SK-N-SH treated with all-trans-retinoic acid at 6 μM for 48 hours (cell line): ENCODE results near the gene TRPM1.

Experiments used
- ATAC-seq: fragments of 200-7000 bp; cut with Tn5 transposase; 3 replicates; pipeline ENCODE4 v1.9.1; 2020; ENCODE audit warnings: mild to moderate bottlenecking, moderate library complexity
- ARNTL ChIP-seq: fragments of 450-650 bp; formaldehyde crosslinking; IDR thresholded peaks from 2 replicates; pipeline ENCODE4 v1.5.0; 2020; ENCODE audit warnings: low read depth, mild to moderate bottlenecking, moderate library complexity, borderline replicate concordance
- ESRRG ChIP-seq: fragments of 250-450 bp; sonication (Bioruptor Pico); IDR thresholded peaks from 2 replicates; pipeline ENCODE4 v1.6.1; 2021; ENCODE audit warnings: mild to moderate bottlenecking
- GLIS3 ChIP-seq: fragments of 250-450 bp; sonication (Bioruptor Pico); IDR thresholded peaks from 2 replicates; pipeline ENCODE4 v1.5.0; 2020; ENCODE audit warnings: mild to moderate bottlenecking, moderate library complexity
- OSR1 ChIP-seq: fragments of 250-450 bp; sonication (Bioruptor Pico); IDR thresholded peaks from 2 replicates; pipeline ENCODE4 v1.8.0; 2022; ENCODE audit warnings: moderate library complexity, mild to moderate bottlenecking, inconsistent platforms
- PPARA ChIP-seq: fragments of 250-450 bp; sonication (Bioruptor Pico); IDR thresholded peaks from 2 replicates; pipeline ENCODE4 v1.5.0; 2020; ENCODE audit warnings: mild to moderate bottlenecking, borderline replicate concordance
- RARB ChIP-seq: fragments of 250-450 bp; sonication (Bioruptor Pico); IDR thresholded peaks from 2 replicates; pipeline ENCODE4 v1.8.0; 2021; ENCODE audit warnings: mild to moderate bottlenecking, moderate library complexity
- SNAI2 ChIP-seq: fragments of 250-450 bp; sonication (Bioruptor Pico); IDR thresholded peaks from 2 replicates; pipeline ENCODE4 v1.5.0; 2020; ENCODE audit warnings: mild to moderate bottlenecking, moderate library complexity
- TCF4 ChIP-seq: fragments of 250-450 bp; sonication (Bioruptor Pico); IDR thresholded peaks from 2 replicates; pipeline ENCODE4 v1.8.0; 2021; ENCODE audit warnings: mild to moderate bottlenecking, moderate library complexity, borderline replicate concordance
- TOX ChIP-seq: fragments of 250-450 bp; sonication (Bioruptor Pico); IDR thresholded peaks from 2 replicates; pipeline ENCODE4 v1.8.0; 2021; ENCODE audit warnings: mild to moderate bottlenecking, moderate library complexity, borderline replicate concordance
- ZC3H10 ChIP-seq: fragments of 250-450 bp; sonication (Bioruptor Pico); IDR thresholded peaks from 2 replicates; pipeline ENCODE4 v1.5.1; 2021; ENCODE audit warnings: mild to moderate bottlenecking, moderate library complexity
- ZFP3 ChIP-seq: fragments of 250-450 bp; sonication (Bioruptor Pico); IDR thresholded peaks from 2 replicates; pipeline ENCODE4 v1.5.0; 2020; ENCODE audit warnings: mild to moderate bottlenecking, moderate library complexity
- ZFP30 ChIP-seq: fragments of 450-650 bp; formaldehyde crosslinking; IDR thresholded peaks from 2 replicates; pipeline ENCODE4 v1.5.0; 2022; ENCODE audit warnings: mild to moderate bottlenecking, moderate library complexity
- ZNF565 ChIP-seq: fragments of 450-650 bp; formaldehyde crosslinking; conservative IDR thresholded peaks from 2 replicates; pipeline ENCODE4 v1.5.0; 2020; ENCODE audit warnings: low read depth, mild to moderate bottlenecking, moderate library complexity
- ZNF70 ChIP-seq: fragments of 450-650 bp; formaldehyde crosslinking; IDR thresholded peaks from 2 replicates; pipeline ENCODE4 v1.5.0; 2020; ENCODE audit warnings: mild to moderate bottlenecking, moderate library complexity
- ZNF8 ChIP-seq: fragments of 450-650 bp; formaldehyde crosslinking; IDR thresholded peaks from 2 replicates; pipeline ENCODE4 v1.5.0; 2020; ENCODE audit warnings: mild to moderate bottlenecking, moderate library complexity
- TF ChIP-seq, protein P1 (sequence below): fragments of 250-450 bp; sonication (Bioruptor Pico); IDR thresholded peaks from 2 replicates; pipeline ENCODE4 v1.5.1; 2020; ENCODE audit warnings: low read depth, mild to moderate bottlenecking, moderate library complexity
- TF ChIP-seq, protein P2 (sequence below): fragments of 250-450 bp; sonication (Bioruptor Pico); IDR thresholded peaks from 2 replicates; pipeline ENCODE4 v1.5.0; 2020; ENCODE audit warnings: mild to moderate bottlenecking, moderate library complexity
- TF ChIP-seq, protein P3 (sequence below): fragments of 250-450 bp; sonication (Bioruptor Pico); IDR thresholded peaks from 2 replicates; pipeline ENCODE4 v1.8.0; 2021; ENCODE audit warnings: low read depth, mild to moderate bottlenecking, moderate library complexity, borderline replicate concordance

Gene TRPM1

DNA sequence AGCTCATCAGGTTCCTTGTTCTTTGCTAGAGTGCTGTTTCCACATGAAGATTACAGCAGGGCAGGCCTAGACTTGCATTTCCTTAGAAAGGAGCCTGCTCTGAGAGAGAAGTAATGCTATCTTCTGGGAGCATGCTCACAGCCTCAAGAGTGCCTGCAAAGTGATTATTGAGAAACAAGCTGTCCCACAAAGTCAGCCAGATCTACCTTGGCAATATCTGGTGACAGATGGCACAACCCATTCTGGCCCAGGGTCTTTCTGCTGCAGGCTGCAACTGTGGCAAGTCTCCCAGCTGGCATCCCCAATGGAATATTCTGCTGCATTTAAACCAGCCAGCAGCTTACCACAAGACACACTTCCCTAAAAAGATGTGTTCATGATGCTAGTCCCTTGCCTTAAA, 139.4 kb downstream of the TRPM1 start:
- TF ChIP-seq ZNF8: no peak
- TF ChIP-seq ESRRG (CRISPR knock-in tag): no peak
- TF ChIP-seq ZNF565: no peak
- no peak for TF ChIP-seq ZFP30 (CRISPR knock-in tag)
- TF ChIP-seq, protein P1, sequence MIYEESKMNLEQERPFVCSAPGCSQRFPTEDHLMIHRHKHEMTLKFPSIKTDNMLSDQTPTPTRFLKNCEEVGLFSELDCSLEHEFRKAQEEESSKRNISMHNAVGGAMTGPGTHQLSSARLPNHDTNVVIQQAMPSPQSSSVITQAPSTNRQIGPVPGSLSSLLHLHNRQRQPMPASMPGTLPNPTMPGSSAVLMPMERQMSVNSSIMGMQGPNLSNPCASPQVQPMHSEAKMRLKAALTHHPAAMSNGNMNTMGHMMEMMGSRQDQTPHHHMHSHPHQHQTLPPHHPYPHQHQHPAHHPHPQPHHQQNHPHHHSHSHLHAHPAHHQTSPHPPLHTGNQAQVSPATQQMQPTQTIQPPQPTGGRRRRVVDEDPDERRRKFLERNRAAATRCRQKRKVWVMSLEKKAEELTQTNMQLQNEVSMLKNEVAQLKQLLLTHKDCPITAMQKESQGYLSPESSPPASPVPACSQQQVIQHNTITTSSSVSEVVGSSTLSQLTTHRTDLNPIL: no peak
- TF ChIP-seq TOX (CRISPR knock-in tag): no peak
- TF ChIP-seq TCF4: no peak
- no peak for TF ChIP-seq GLIS3 (CRISPR knock-in tag)
- TF ChIP-seq ARNTL: no peak

DNA sequence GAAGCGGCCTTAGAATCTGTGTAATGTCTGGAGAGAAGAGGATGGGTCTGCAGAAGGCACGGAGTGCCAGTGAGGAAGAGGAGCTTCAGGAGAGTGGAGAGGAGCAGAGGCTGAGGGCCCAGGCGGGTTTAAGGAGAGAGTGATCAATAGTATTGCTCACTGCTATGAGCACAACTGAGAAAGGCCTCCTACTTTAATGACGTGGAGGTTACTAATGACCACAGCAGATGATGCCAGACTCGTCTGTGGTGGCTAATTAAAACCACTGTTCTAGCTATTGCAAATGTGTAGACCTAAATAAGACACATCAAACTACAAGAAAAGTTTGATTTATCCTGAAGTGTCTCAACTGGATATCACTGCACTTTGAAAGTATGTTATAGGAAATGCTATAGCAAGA, 143.3 kb downstream of the TRPM1 start:
- TF ChIP-seq ZC3H10 (CRISPR knock-in tag) (no peak), ESRRG (CRISPR knock-in tag) (no peak), PPARA (CRISPR knock-in tag) (no peak), ZNF8 (no peak), ZFP30 (CRISPR knock-in tag) (no peak), OSR1 (CRISPR knock-in tag) (no peak), TOX (CRISPR knock-in tag) (no peak), RARB (no peak), ZNF565 (no peak)
- TF ChIP-seq, protein P2, sequence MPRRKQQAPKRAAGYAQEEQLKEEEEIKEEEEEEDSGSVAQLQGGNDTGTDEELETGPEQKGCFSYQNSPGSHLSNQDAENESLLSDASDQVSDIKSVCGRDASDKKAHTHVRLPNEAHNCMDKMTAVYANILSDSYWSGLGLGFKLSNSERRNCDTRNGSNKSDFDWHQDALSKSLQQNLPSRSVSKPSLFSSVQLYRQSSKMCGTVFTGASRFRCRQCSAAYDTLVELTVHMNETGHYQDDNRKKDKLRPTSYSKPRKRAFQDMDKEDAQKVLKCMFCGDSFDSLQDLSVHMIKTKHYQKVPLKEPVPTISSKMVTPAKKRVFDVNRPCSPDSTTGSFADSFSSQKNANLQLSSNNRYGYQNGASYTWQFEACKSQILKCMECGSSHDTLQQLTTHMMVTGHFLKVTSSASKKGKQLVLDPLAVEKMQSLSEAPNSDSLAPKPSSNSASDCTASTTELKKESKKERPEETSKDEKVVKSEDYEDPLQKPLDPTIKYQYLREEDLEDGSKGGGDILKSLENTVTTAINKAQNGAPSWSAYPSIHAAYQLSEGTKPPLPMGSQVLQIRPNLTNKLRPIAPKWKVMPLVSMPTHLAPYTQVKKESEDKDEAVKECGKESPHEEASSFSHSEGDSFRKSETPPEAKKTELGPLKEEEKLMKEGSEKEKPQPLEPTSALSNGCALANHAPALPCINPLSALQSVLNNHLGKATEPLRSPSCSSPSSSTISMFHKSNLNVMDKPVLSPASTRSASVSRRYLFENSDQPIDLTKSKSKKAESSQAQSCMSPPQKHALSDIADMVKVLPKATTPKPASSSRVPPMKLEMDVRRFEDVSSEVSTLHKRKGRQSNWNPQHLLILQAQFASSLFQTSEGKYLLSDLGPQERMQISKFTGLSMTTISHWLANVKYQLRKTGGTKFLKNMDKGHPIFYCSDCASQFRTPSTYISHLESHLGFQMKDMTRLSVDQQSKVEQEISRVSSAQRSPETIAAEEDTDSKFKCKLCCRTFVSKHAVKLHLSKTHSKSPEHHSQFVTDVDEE (CRISPR knock-in tag): no peak
- TF ChIP-seq, protein P1: no peak
- no peak for ATAC-seq

More for the DNA sequence above, 139.4 kb downstream of the TRPM1 start:
- no peak for ATAC-seq

DNA sequence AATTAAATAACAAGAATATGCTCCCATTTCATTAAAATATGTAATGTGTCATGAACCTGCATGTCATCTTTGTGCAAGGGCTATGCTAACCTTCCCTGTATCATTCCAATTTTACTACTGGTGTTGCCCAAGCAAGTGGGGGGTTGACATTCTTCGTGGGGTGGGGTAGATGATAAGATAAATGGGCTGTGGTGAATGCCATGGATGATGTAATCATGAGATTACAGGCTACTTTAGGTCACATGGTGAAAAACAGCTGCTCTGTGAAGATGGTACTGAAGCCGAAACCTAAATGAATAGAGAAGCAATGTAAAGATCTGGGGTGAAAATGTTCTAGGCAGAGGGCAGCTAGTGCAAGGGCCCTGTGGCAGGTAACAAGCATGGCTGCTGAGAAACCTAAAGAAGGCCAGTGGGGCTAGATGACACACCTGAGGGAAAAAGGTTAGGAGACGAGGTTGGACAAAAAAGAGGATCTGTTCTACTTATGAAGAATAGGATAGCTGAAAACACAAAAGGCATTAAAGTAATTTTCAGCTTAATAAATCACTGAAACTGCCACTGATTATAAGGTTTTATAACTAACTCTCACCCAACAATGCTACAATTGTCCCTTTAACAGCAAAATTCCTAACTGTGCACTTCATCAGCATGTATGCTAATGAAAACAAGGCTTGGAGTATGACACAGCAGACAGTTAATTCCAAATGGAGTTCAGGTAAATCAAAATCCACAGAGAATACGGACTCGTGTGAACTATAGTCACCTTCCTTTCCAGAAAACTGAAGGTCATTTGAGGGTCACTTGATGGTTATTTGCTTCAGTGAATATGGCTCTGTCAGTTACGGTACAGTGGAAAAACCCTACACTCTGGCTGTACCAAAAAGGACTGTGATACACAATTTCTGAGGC, 145.1 kb downstream of the TRPM1 start:
- TF ChIP-seq ZNF70 (CRISPR knock-in tag): no peak
- TF ChIP-seq ZNF565: no peak
- no peak for TF ChIP-seq ARNTL
- no peak for TF ChIP-seq ESRRG (CRISPR knock-in tag)
- TF ChIP-seq SNAI2: no peak
- no peak for TF ChIP-seq TOX (CRISPR knock-in tag)
- no peak for TF ChIP-seq ZFP3 (CRISPR knock-in tag)
- TF ChIP-seq OSR1 (CRISPR knock-in tag): no peak
- TF ChIP-seq, protein P2 (CRISPR knock-in tag): no peak
- TF ChIP-seq, protein P3, sequence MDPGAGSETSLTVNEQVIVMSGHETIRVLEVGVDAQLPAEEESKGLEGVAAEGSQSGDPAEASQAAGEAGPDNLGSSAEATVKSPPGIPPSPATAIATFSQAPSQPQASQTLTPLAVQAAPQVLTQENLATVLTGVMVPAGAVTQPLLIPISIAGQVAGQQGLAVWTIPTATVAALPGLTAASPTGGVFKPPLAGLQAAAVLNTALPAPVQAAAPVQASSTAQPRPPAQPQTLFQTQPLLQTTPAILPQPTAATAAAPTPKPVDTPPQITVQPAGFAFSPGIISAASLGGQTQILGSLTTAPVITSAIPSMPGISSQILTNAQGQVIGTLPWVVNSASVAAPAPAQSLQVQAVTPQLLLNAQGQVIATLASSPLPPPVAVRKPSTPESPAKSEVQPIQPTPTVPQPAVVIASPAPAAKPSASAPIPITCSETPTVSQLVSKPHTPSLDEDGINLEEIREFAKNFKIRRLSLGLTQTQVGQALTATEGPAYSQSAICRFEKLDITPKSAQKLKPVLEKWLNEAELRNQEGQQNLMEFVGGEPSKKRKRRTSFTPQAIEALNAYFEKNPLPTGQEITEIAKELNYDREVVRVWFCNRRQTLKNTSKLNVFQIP (CRISPR knock-in tag): no peak
- TF ChIP-seq, protein P1: no peak
- no peak for ATAC-seq
